GM21526 (cell line): ENCODE results near the gene SEC14L3.

Source experiments
- ATAC-seq: cut with Tn5 transposase; IDR thresholded peaks from one replicate; pipeline ENCODE4 v1.9.1; 2021; ENCODE audit warnings: moderate library complexity; ENCODE audit not compliant: unreplicated experiment, low FRiP score

SEC14L3 gene

GRCh38 chr22:30447656-30448055 lies 24.2 kb downstream of the SEC14L3 start:
- ATAC-seq: no peak

GRCh38 chr22:30445438-30446145 lies 26.2 kb downstream of the SEC14L3 start:
- no peak for ATAC-seq

GRCh38 chr22:30444632-30445437 lies 27.0 kb downstream of the SEC14L3 start:
- ATAC-seq: no peak

GRCh38 chr22:30441088-30441487 lies 30.7 kb downstream of the SEC14L3 start:
- no peak for ATAC-seq

GRCh38 chr22:30439836-30440235 lies 32.0 kb downstream of the SEC14L3 start:
- ATAC-seq: no peak

GRCh38 chr22:30439226-30439625 lies 32.6 kb downstream of the SEC14L3 start:
- no peak for ATAC-seq

- ATAC-seq: no peak
Measured at GRCh38 chr22:30438559-30438958, 33.3 kb downstream of the SEC14L3 start.

GRCh38 chr22:30436196-30436595 lies 35.6 kb downstream of the SEC14L3 start:
- ATAC-seq: no peak

GRCh38 chr22:30435674-30436126 lies 36.1 kb downstream of the SEC14L3 start:
- no peak for ATAC-seq

- ATAC-seq: no peak
Measured at GRCh38 chr22:30434843-30435242, 37.0 kb downstream of the SEC14L3 start.

GRCh38 chr22:30433773-30434172 lies 38.0 kb downstream of the SEC14L3 start:
- ATAC-seq: no peak

- no peak for ATAC-seq
Measured at GRCh38 chr22:30433227-30433626, 38.6 kb downstream of the SEC14L3 start.

GRCh38 chr22:30432520-30432919 lies 39.3 kb downstream of the SEC14L3 start:
- ATAC-seq: no peak

GRCh38 chr22:30432096-30432495 lies 39.7 kb downstream of the SEC14L3 start:
- no peak for ATAC-seq

GRCh38 chr22:30430933-30431332 lies 40.9 kb downstream of the SEC14L3 start:
- ATAC-seq: no peak

- no peak for ATAC-seq
Measured at GRCh38 chr22:30429887-30430286, 41.9 kb downstream of the SEC14L3 start.

GRCh38 chr22:30427871-30428270 lies 43.9 kb downstream of the SEC14L3 start:
- no peak for ATAC-seq

GRCh38 chr22:30426388-30427353 lies 45.1 kb downstream of the SEC14L3 start:
- no peak for ATAC-seq

GRCh38 chr22:30425616-30426387 lies 46.0 kb downstream of the SEC14L3 start, which contains the start of gene MTFP1:
MTFP1 (plus strand) TSS chr22:30425768; CDS start chr22:30425880, 112 bp downstream.
- ATAC-seq: no peak

GRCh38 chr22:30425327-30425615 lies 46.5 kb downstream of the SEC14L3 start:
- no peak for ATAC-seq
